Activated CD8-positive, alpha-beta memory T cell treated with anti-CD3 and anti-CD28 coated beads for 1 hour (primary cell): ENCODE results near the gene COL23A1.
"Not testable (repeated sequence)": the region's sequence is repeated elsewhere in the genome, so short reads cannot be mapped to it uniquely, and the experiment has no call there.

Source experiments
- DNase-seq, 2 donors: peaks; one replicate each; pipeline ENCODE4 v3.0.0-alpha.2; 2020; ENCODE audit warnings: low read depth in 1 of 2; ENCODE audit errors: extremely low read depth in 1 of 2

The COL23A1 gene

DNA sequence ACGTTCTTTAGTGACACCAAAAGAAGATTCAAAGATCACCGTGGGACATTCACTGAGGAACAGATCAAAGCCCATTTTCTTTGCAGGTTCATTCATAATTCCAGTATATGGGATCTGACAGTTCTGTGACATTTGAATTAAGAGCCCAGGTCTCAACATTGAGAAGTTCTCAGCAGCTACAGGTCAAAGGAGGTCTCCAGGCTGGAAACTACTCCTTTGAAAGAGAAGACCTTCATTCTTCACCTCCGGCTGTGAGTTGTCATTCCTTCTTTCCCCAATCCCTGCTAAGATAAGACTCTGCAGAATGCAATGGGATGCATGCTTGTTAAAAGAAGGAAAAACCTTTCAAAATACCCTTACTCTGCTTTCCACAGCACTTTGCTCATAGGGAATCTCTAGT, 79.0 kb downstream of the COL23A1 start:
- DNase-seq = no peak

DNA sequence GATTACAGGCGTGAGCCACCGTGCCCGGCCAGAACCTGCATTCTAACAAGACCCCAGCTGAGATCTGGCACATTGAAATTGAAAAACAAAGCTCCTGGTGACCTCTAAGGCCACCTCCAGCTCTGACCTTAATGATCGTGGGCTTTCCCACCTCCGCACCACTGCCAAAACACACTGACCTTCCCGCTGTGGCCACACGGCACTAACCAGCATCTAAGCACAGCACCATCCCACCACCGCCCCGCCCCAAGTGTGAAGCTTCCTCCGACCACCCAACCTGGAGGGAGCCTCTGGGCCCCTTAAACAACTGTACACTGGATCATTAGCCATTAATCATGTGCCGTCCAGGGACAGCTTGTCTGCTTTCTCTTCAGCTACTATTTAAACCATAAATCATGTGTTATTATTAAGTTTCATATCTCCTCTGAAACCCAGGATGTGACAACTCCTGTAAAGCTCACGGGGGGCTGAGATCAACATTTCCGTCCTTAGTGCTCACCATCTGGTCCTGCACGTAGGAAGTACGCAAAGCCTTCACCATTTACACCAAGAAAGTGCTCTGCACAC, 80.6 kb downstream of the COL23A1 start:
- DNase-seq = no peak

DNA sequence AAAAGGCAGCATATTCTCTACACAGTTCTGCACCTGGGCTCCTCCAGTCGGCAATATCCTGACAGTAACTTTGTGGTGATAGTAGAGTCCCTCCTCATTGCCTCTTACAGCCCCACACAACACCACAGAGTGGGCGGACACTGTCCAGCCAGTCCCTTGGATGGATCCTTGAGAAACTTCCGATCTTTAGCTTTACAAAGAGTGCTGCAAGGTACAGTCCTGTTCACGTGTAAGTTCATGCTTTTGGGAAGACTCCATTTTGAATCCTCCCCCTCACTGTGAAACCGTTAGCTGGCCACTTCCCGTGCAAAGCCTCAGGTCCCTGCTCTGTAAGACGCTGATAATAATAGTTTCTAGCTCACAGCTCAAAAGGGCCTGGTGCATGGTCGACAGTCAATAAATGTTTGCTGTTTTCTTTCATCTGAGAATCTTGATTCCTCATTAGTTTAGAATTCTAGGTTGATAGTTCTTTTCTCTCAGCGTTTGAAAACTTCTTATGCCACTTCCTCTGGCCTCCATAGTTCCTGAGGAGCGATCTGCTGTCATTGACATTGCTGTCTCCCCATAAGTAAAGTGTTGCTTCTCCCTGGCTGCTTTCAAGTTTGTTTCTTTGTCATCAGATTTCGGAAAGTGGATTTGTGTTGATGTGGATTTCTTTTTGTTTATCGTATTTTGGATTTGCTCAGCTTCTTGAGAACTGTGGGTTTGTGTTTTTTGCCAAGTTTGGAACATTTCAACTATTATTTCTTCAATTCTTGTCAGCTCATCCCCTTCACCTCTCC, 82.9 kb downstream of the COL23A1 start:
- no peak for DNase-seq

- no peak for DNase-seq
Observed at GRCh38 chr5:178505639-178506407, 84.4 kb downstream of the COL23A1 start.

- DNase-seq = no peak
Observed at GRCh38 chr5:178504340-178504960, 85.7 kb downstream of the COL23A1 start.

- no peak for DNase-seq
Observed at GRCh38 chr5:178502401-178503100, 87.6 kb downstream of the COL23A1 start.

GRCh38 chr5:178499352-178499751, 90.8 kb downstream of the COL23A1 start:
- no peak for DNase-seq

GRCh38 chr5:178496642-178497041, 93.6 kb downstream of the COL23A1 start:
- no peak for DNase-seq

- DNase-seq = no peak
Observed at GRCh38 chr5:178496214-178496613, 94.0 kb downstream of the COL23A1 start.

GRCh38 chr5:178495706-178496105, 94.5 kb downstream of the COL23A1 start:
- DNase-seq = no peak

DNA sequence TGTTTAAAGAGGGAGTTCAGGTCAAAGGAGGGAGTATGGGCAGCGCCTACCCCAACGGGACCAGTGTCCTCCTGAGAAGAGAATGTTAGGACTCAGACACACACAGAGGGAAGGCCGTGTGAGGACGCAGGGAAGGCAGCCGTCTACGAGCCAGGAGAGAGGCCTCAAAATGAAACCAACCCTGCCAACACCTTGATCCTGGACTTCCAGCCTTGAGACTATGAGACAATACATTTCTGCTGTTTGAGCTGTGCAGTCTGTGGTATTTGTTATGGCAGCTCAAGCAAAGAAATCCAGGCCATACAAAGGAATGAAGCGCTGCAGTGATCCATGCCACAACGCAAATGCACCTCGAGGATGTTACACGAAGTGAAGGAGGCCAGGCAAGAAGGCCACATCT, 97.9 kb downstream of the COL23A1 start:
- DNase-seq = no peak

- DNase-seq = no peak
Observed at GRCh38 chr5:178490935-178491652, 99.1 kb downstream of the COL23A1 start.

- no peak for DNase-seq
Observed at GRCh38 chr5:178489271-178489976, 100.8 kb downstream of the COL23A1 start.

GRCh38 chr5:178488696-178489095, 101.5 kb downstream of the COL23A1 start:
- DNase-seq = no peak

DNA sequence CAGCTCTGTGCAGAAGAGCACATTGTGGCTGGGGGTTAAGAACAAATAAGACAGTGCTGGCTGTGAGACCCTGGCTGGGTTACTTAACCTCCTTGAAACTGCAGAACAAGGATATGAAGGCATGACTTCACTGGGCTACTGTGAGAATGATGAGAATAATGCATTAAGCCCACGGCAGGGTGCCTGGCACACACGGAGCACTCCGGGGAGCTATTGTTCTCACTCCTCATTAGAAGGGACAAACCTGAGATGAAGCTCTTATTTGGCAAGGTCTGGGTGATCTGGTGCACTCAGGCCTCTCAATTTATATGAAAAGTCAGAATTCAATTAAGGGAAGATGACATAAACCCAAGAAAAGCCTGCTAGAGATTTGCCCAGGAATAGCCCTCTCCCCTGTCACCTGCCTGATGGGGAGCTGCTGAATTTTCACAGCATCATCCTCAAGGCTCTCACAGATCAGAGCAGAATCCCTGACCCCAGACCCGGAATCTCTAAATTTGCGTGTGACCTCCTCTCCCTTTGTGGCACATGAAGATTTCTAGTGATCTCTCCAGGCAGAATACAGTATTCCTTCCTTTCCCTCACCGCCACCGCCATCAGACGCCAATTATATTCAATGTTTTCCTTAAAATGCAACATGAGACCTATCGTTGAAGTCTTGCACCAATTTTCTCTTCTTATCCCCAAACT, 102.1 kb downstream of the COL23A1 start:
- no peak for DNase-seq

DNA sequence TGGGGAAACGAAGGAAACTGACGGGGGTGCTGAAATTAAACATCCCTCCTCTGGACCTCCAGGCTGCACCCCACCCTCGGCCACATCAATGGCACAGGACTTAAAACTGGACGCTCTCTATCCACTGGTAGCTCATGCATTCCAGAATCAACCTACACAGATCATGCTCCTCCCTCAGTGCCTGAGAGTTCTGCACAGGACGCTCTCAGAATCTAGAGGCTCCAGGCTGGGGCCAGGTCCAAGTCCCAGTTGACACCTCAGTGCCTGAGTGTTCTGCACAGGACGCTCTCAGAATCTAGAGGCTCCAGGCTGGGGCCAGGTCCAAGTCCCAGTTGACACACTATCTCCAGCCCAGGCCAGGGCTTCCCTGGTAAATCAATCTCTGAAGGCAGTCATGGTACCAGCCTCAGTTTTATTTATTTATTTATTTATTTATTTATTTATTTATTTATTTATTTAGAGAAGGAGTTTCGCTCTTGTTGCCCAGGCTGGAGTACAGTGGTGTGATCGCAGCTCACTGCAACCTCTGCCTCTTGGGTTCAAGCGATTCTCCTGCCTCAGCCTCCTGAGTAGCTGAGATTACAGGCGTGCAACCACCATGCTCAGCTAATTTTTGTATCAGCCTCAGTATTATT, 103.2 kb downstream of the COL23A1 start:
- not testable (repeated sequence) for DNase-seq

DNA sequence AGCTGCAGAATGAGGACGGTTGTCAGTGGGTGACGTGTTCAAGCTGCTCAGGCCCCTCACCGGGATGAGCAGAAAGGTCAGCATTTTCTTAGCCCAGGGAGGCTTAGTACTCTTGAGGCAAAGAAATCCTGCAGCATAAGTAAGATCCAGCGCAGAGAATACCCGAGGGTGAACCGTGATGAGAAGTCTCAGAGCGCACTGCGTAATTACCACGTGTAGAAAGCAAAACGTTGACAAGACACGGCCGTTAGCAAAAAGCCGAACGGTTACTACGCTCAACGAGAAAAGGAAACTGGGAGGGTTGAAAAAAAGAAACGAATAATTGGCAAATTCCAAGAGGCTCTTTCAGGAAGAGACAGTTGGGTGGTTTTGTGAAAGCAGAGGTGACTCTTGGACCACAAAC, 104.0 kb downstream of the COL23A1 start:
- no peak for DNase-seq

GRCh38 chr5:178483620-178484019, 106.6 kb downstream of the COL23A1 start:
- peak; percentile 14 to 24 for DNase-seq

- no peak for DNase-seq
Observed at GRCh38 chr5:178479261-178479660, 110.9 kb downstream of the COL23A1 start.
